ENCODE results near the gene PRRC2B. TPM values are rescaled to one million over a fixed set of nuclear protein-coding genes. Genes with fewer than 3 reads are reported as not detected.

The PRRC2B gene
- total and polyA plus RNA-seq, 2 of the 8 experiments (the other 6 are each of a cell fraction or from before 2014, with no cell fraction given), result 37.3 to 249 TPM

- TF ChIP-seq SRF (IDR thresholded peaks at IDR 0.05; ENCODE audit: low read depth, low read length) (no peak), KDM4A (IDR thresholded peaks at IDR 0.05; ENCODE audit: low read depth, low read length, severe bottlenecking) (no peak), EZH2 (IDR thresholded peaks at IDR 0.05; ENCODE audit: low read depth, low read length, severe bottlenecking) (no peak), SAP30 (IDR thresholded peaks at IDR 0.05; ENCODE audit: insufficient read depth, insufficient replicate concordance, low read length) (no peak), CHD2 (IDR thresholded peaks at IDR 0.05; ENCODE audit: low read length) (no peak)
These were observed 111.1 kb downstream of the PRRC2B start (continued) for GRCh38 chr9:131505012-131505411.

Data from H1 (cell line).